ENCODE measurements around the gene SEPTIN14. TPM values are rescaled to one million over a fixed set of nuclear protein-coding genes. Genes with fewer than 3 reads are reported as not detected.

Gene SEPTIN14
- total RNA-seq, 2 experiments from 2014 or later, result not detected

Other genes with a start within 250 kb of the SEPTIN14 start
- gene ZNF713, start 24.7 kb upstream of the SEPTIN14 start, total RNA-seq, result 1 to 10 TPM; 3.7 to 3.9 TPM
- gene MRPS17, start 89.1 kb upstream of the SEPTIN14 start, total RNA-seq, result 1 to 10 TPM; 7.8 to 8.9 TPM
- 10 to 100 TPM; 36.5 to 38.9 TPM for gene NIPSNAP2, start 101.8 kb upstream of the SEPTIN14 start, total RNA-seq
- gene PSPH, start 188.7 kb upstream of the SEPTIN14 start, total RNA-seq, result 1 to 10 TPM in 1 of 2 experiments, under 1 TPM in 1; 0.89 to 1.1 TPM
- gene CCT6A, start 189.0 kb upstream of the SEPTIN14 start, total RNA-seq, result 10 to 100 TPM; 36.3 to 40.9 TPM
- 100 to 1,000 TPM in 1 of 2 experiments, 10 to 100 TPM in 1; 97.8 to 103 TPM for gene SUMF2, start 201.5 kb upstream of the SEPTIN14 start, total RNA-seq
- 1 to 10 TPM; 8.9 to 9.6 TPM for gene PHKG1, start 230.2 kb upstream of the SEPTIN14 start, total RNA-seq
- 100 to 1,000 TPM; 283 to 294 TPM for gene CHCHD2, start 243.7 kb upstream of the SEPTIN14 start, total RNA-seq